ENCODE data around the gene EFNA1.

DNA sequence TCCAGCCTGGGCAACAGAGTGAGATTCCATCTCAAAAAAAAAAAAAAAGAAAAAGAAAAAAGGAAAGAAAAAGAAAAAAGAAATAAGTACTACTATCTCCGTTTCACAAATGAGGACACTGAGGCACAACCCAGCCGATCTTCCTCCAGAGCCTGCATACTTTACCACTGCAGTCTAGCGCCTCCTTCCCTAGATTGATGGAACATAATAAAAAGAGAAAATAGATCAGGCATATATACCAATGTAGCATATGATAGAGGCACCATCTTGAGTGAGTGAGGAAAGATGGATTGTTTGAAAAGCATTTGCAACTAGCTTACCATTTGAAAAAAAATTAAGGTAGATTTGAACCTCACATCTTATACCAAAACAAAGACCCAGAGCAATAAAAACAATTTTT is 17.8 kb downstream of the EFNA1 start:
- no peak for TF ChIP-seq EZH2 (IDR thresholded peaks at IDR 0.05; ENCODE audit: low read length, unreplicated experiment)
- no peak for TF ChIP-seq EZH2phosphoT487 (IDR thresholded peaks at IDR 0.05; ENCODE audit: borderline replicate concordance, low read length)
- peak; percentile 30; the same call in 1 of the 2 replicates for TF ChIP-seq CTCF (conservative IDR thresholded peaks at IDR 0.05; ENCODE audit: low read depth, low read length)

Measured in PC-3 (cell line).